Nephron progenitor cell (in vitro differentiated cells): ENCODE results near the gene NFKBIB.

Source experiments
- DNase-seq: peaks from one replicate; pipeline ENCODE4 v3.0.0; 2021
- H3K27ac Mint-ChIP-seq: 2 replicates; pipeline ENCODE4 v1.8.0; 2021; ENCODE audit warnings: mild to moderate bottlenecking, moderate library complexity, mixed read lengths
- H3K27me3 Mint-ChIP-seq: 2 replicates; pipeline ENCODE4 v1.8.0; 2021; ENCODE audit warnings: mild to moderate bottlenecking, low read depth, mixed read lengths; ENCODE audit not compliant: poor library complexity
- H3K36me3 Mint-ChIP-seq: 2 replicates; pipeline ENCODE4 v1.8.0; 2021; ENCODE audit warnings: low read depth, mixed read lengths
- H3K4me1 Mint-ChIP-seq: 2 replicates; pipeline ENCODE4 v1.8.0; 2021; ENCODE audit warnings: mixed read lengths
- H3K4me3 Mint-ChIP-seq: 2 replicates; pipeline ENCODE4 v1.8.0; 2021; ENCODE audit warnings: mild to moderate bottlenecking, moderate library complexity, mixed read lengths
- H3K9me3 Mint-ChIP-seq: 2 replicates; pipeline ENCODE4 v1.8.0; 2021; ENCODE audit warnings: mild to moderate bottlenecking, moderate library complexity, mixed read lengths
- CTCF ChIP-seq: fragments of 200-600 bp; sonication (generic); IDR thresholded peaks from 2 replicates; pipeline ENCODE4 v1.5.0; 2021; ENCODE audit warnings: antibody characterized with exemption

NFKBIB gene

DNA sequence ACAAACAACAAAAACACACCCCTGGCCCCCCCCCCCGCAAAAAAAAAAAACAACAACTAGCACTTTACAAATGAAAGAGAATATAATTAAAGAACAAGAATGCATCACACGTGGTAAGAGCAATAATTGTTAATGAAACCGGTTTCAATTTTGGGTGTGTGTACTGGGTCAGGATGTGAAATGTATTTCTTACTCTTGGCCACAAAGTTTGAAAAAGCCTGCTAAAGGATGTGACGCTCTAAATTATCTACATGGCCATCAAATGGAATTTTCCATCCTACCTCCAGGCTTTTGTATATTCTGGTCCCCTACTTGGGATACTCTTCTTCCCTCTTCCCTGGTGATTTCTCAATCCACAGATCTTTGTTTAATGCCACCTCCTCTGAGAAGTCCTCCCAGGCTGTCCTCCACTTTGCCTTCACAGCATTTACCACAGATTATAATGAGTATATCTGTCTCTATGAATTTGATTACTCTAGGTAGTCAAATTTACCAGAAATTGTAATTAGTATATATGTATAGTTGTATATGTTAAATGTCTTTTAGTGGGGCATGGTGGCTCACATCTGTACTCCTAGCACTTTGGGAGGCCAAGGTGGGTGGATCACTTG lies 28.7 kb downstream of the NFKBIB start:
- DNase-seq: no peak
- Mint-ChIP-seq H3K36me3 (peaks cover 47% of the 10 kb centered on the region), H3K27ac (no peak overlapping the region), H3K4me3 (peak overlapping the region; percentile 98), H3K9me3 (peaks cover 7% of the 10 kb centered on the region), H3K27me3 (no peaks in the 10 kb centered on the region), H3K4me1 (peaks cover 26% of the 10 kb centered on the region)
- no peak for TF ChIP-seq CTCF

GRCh38 chr19:38929929-38930775 lies 30.4 kb downstream of the NFKBIB start, which contains the start of gene SARS2:
SARS2 (minus strand) TSS chr19:38930763; CDS start chr19:38930736, 27 bp downstream.
- peak within 1 kb of the TSS; percentile 98 for H3K4me3 Mint-ChIP-seq
- H3K36me3 Mint-ChIP-seq: peaks cover 52% of the 10 kb centered on the region
- peak; percentile 100 for TF ChIP-seq CTCF
- H3K9me3 Mint-ChIP-seq: peaks cover 21% of the 10 kb centered on the region
- H3K27me3 Mint-ChIP-seq: peaks cover 6% of the 10 kb centered on the region
- DNase-seq: peak; percentile 92
- H3K4me1 Mint-ChIP-seq: peaks cover 26% of the 10 kb centered on the region
- peak within 1 kb of the TSS; percentile 97 for H3K27ac Mint-ChIP-seq

DNA sequence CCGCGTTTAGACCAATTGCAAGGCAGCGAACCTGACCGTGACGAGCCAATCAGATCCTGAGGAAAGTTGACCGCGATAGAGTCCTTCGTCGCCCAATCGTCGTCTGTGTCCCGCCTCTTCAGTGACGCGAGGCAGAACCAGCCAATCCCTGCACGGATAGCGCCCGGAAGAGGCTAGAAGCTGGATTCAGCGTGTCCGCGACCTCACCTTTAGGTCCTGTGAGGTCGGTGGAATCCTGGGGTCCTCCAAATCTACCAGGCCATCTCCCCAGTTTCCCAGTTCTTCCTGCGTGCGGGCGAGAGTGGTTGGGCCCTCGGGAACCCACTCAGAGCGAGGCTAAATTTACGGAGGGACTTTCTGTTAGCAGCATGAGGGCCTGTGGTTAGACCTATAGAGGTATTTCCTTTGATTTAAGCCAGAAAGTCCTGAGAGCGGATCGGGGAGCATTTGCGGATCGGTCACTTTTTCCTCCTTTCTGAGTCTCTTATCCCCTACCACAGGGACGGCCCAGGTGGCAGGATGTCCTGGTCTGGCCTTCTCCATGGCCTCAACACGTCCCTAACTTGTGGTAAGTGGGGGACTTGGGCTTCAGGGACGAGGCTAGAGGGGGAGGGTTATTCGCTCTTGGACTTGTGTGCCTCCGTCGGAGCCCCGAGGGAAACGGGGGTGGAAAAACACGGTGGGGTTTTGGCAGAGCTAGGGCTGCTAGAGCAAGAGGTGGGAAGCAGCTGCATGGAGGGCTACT lies 31.2 kb downstream of the NFKBIB start, which contains the start of gene MRPS12:
Gene MRPS12 (plus strand): TSS at position 169 of the 745 bp plus-strand sequence. CDS start 351 bp downstream, at position 520.
- peak within 1 kb of the TSS; percentile 97 for H3K27ac Mint-ChIP-seq
- peak; percentile 97 for DNase-seq
- peaks cover 6% of the 10 kb centered on the region for H3K27me3 Mint-ChIP-seq
- H3K36me3 Mint-ChIP-seq: peaks cover 56% of the 10 kb centered on the region
- TF ChIP-seq CTCF: no peak
- H3K4me3 Mint-ChIP-seq: peak within 1 kb of the TSS; percentile 98
- peaks cover 26% of the 10 kb centered on the region for H3K4me1 Mint-ChIP-seq
- H3K9me3 Mint-ChIP-seq: peaks cover 29% of the 10 kb centered on the region

- Mint-ChIP-seq H3K36me3 (peaks cover 61% of the 10 kb centered on the region), H3K4me1 (peaks cover 26% of the 10 kb centered on the region), H3K27me3 (peaks cover 6% of the 10 kb centered on the region), H3K4me3 (peak overlapping the region; percentile 98), H3K27ac (peak overlapping the region; percentile 97), H3K9me3 (peaks cover 34% of the 10 kb centered on the region)
- TF ChIP-seq CTCF: no peak
- no peak for DNase-seq
These were observed 31.7 kb downstream of the NFKBIB start for GRCh38 chr19:38931521-38931793.

- no peak for DNase-seq
- TF ChIP-seq CTCF: peak; percentile 22
- Mint-ChIP-seq H3K4me3 (peak overlapping the region; percentile 66), H3K4me1 (peaks cover 26% of the 10 kb centered on the region), H3K27ac (no peak overlapping the region), H3K27me3 (peaks cover 12% of the 10 kb centered on the region), H3K36me3 (peaks cover 64% of the 10 kb centered on the region), H3K9me3 (peaks cover 38% of the 10 kb centered on the region)
These were observed 32.8 kb downstream of the NFKBIB start for GRCh38 chr19:38932425-38933179.
